Endothelial cell of umbilical vein (primary cell): ENCODE measurements around the gene DAB2IP. TPM values are rescaled to one million over a fixed set of nuclear protein-coding genes. Genes with fewer than 3 reads are reported as not detected.

Source experiments
- BruUV-seq: library from RNA; stranded (reverse); fragments of 400-500 nt; replicated peaks from 2 replicates; lab custom pipeline; 2021; lab: Mats Ljungman, UMichigan
- CTCF ChIA-PET: fragments of 300-600, 350-600 bp; sonication (Branson Sonifier 250); formaldehyde crosslinking; loops from one replicate; lab custom pipeline; 2021; ENCODE audit warnings: antibody characterized with exemption, inconsistent platforms; lab: Charles Lee
- POLR2A ChIA-PET: fragments of 300-600, 350-600 bp; sonication (Branson Sonifier 250); formaldehyde crosslinking; loops from one replicate; lab custom pipeline; 2021; ENCODE audit warnings: antibody characterized with exemption, inconsistent platforms; lab: Charles Lee
- DNase-seq: peaks from one replicate; pipeline ENCODE4 v3.0.0-alpha.2; 2011; ENCODE audit warnings: low read depth, low spot score
- FAIRE-seq: peaks from 2 replicates; lab custom pipeline; 2011; peaks lifted over from hg19 to GRCh38; lab: Jason Lieb, UNC
- H2AFZ ChIP-seq: 2 replicates; pipeline ENCODE4 v1.6.0; 2012; ENCODE audit warnings: low read depth, low read length, control low read depth, inconsistent platforms
- H3K27ac ChIP-seq: 2 replicates; pipeline ENCODE4 v1.5.1; 2011; ENCODE audit warnings: low read depth, mild to moderate bottlenecking, control low read depth, low read length, moderate library complexity; ENCODE audit not compliant: insufficient read depth
- H3K27me3 ChIP-seq, 2 experiments: 2 replicates each; pipeline versions ENCODE4 v1.6.0 to v1.6.1; 2011; ENCODE audit warnings: low read length in 2 of 2, mixed read lengths in 1 of 2; ENCODE audit not compliant: control insufficient read depth in 2 of 2, insufficient read depth in 2 of 2
- H3K36me3 ChIP-seq, 2 experiments: 2 replicates in 1 of 2; 3 replicates in 1 of 2; pipeline ENCODE4 v1.5.1; 2011; ENCODE audit warnings: low read length in 2 of 2, mild to moderate bottlenecking in 1 of 2, moderate library complexity in 1 of 2; ENCODE audit not compliant: control insufficient read depth in 2 of 2, insufficient read depth in 2 of 2; ENCODE audit errors: extremely low read depth in 1 of 2
- H3K4me1 ChIP-seq: 3 replicates; pipeline ENCODE4 v1.5.1; 2011; ENCODE audit warnings: mild to moderate bottlenecking, low read length; ENCODE audit not compliant: control insufficient read depth, insufficient read depth; ENCODE audit errors: extremely low read depth
- H3K4me2 ChIP-seq: 2 replicates; pipeline ENCODE4 v1.6.1; 2011; ENCODE audit warnings: low read length, control low read depth, mixed read lengths; ENCODE audit not compliant: insufficient read depth
- H3K4me3 ChIP-seq, 3 experiments: fragments of 200-600 bp in 1 of 3; sonication (generic), shearing (Covaris generic) in 1 of 3; replicated peaks in 1 of 3; 2 replicates each; pipeline ENCODE4 v1.5.1; 2011 to 2016; ENCODE audit warnings: control low read depth in 3 of 3, low read length in 3 of 3, mild to moderate bottlenecking in 2 of 3, inconsistent platforms in 1 of 3, low read depth in 1 of 3, moderate library complexity in 1 of 3; ENCODE audit not compliant: insufficient read depth in 1 of 3
- H3K79me2 ChIP-seq: 2 replicates; pipeline ENCODE4 v1.6.0; 2012; ENCODE audit warnings: low read length, inconsistent platforms; ENCODE audit not compliant: control insufficient read depth, insufficient read depth
- H3K9ac ChIP-seq: replicated peaks from 2 replicates; pipeline ENCODE3; 2011; ENCODE audit warnings: low read length, control low read depth; ENCODE audit not compliant: insufficient read depth; ENCODE audit errors: extremely low read depth
- H3K9me1 ChIP-seq: replicated peaks from 3 replicates; pipeline ENCODE4 v1.6.0; 2011; ENCODE audit warnings: mild to moderate bottlenecking, low read length; ENCODE audit not compliant: control insufficient read depth, insufficient read depth; ENCODE audit errors: extremely low read depth
- H3K9me3 ChIP-seq: replicated peaks from 2 replicates; pipeline ENCODE4 v1.5.1; 2012; ENCODE audit warnings: low read length, inconsistent platforms; ENCODE audit not compliant: control insufficient read depth, insufficient read depth
- H4K20me1 ChIP-seq: replicated peaks from 2 replicates; pipeline ENCODE3; 2011; ENCODE audit warnings: mild to moderate bottlenecking, low read length; ENCODE audit not compliant: control insufficient read depth, insufficient read depth; ENCODE audit errors: extremely low read depth
- EZH2 ChIP-seq: IDR thresholded peaks from 2 replicates; pipeline ENCODE4 v1.6.1; 2012; ENCODE audit warnings: borderline replicate concordance, low read depth, mild to moderate bottlenecking, moderate library complexity, low read length, inconsistent platforms; ENCODE audit not compliant: severe bottlenecking
- FOS ChIP-seq: IDR thresholded peaks from 2 replicates; pipeline ENCODE4 v1.6.1; 2011; ENCODE audit warnings: mild to moderate bottlenecking, low read length, moderate library complexity, borderline replicate concordance; ENCODE audit not compliant: insufficient read depth
- GATA2 ChIP-seq: IDR thresholded peaks from 2 replicates; pipeline ENCODE4 v1.7.0; 2011; ENCODE audit warnings: low read depth, mild to moderate bottlenecking, moderate library complexity, mixed read lengths, low read length; ENCODE audit not compliant: insufficient read length, insufficient read depth
- JUN ChIP-seq: IDR thresholded peaks from 2 replicates; pipeline ENCODE4 v1.6.1; 2011; ENCODE audit warnings: borderline replicate concordance, low read depth; ENCODE audit not compliant: insufficient read length, insufficient read depth
- MYC ChIP-seq: IDR thresholded peaks from one replicate; pipeline ENCODE4 v1.6.1; 2011; ENCODE audit warnings: mild to moderate bottlenecking, low read depth, low read length
- POLR2A ChIP-seq: IDR thresholded peaks from 2 replicates; pipeline ENCODE4 v1.6.1; 2012; ENCODE audit warnings: low read depth, mild to moderate bottlenecking, control low read depth, low read length
- POLR2AphosphoS5 ChIP-seq: IDR thresholded peaks from 2 replicates; pipeline ENCODE4 v1.6.1; 2012; ENCODE audit warnings: low read depth, mild to moderate bottlenecking, control low read depth, low read length, moderate library complexity; ENCODE audit not compliant: insufficient read depth
- dilution Hi-C: fragments of 300-500 bp; cut with MboI; formaldehyde crosslinking; loops from one replicate; pipeline ENCODE4 v1.15.0; 2019; ENCODE audit warnings: low sequenced_read_pairs; ENCODE audit not compliant: extremely low pct_ligation_motif_present
- intact Hi-C: fragments of 100-400 bp; cut with micrococcal nuclease; formaldehyde crosslinking; loops from one replicate; pipeline ENCODE4 v1.10.0; 2022
- polyA plus RNA-seq, 4 experiments: library from polyadenylated mRNA; depleted of rRNA in 3 of 4; stranded (reverse) in 3 of 4; unstranded in 1 of 4; fragments of >200 nt; gene quantifications; 2 replicates each; pipeline versions ENCODE4 v1.2.1 to v1.2.3, GENCODE V29; 2011 to 2012; ENCODE audit warnings: missing spikeins in 1 of 4
- total RNA-seq: library from RNA; stranded (reverse); gene quantifications from 2 replicates; pipeline ENCODE4 v1.2.3, GENCODE V29; 2021
- TF ChIP-seq, protein P1 (sequence below): IDR thresholded peaks from 2 replicates; pipeline ENCODE4 v1.6.1; 2011; ENCODE audit not compliant: insufficient read depth, insufficient read length
- TF ChIP-seq, protein P2 (sequence below), 2 donors: IDR thresholded peaks; 1 replicate in 1 of 2; 2 replicates in 1 of 2; pipeline ENCODE4 v1.5.1; 2011; ENCODE audit warnings: low read length in 2 of 2, mild to moderate bottlenecking in 2 of 2, moderate library complexity in 2 of 2, control low read depth in 1 of 2, inconsistent platforms in 1 of 2, low read depth in 1 of 2; ENCODE audit not compliant: insufficient read depth in 1 of 2; ENCODE audit errors: extremely low read depth in 1 of 2

The DAB2IP gene
- total and polyA plus RNA-seq, 2 donors (not counting 3 experiments of a cell fraction or from before 2014, with no cell fraction given) = 29.2 to 53.6 TPM

DNA sequence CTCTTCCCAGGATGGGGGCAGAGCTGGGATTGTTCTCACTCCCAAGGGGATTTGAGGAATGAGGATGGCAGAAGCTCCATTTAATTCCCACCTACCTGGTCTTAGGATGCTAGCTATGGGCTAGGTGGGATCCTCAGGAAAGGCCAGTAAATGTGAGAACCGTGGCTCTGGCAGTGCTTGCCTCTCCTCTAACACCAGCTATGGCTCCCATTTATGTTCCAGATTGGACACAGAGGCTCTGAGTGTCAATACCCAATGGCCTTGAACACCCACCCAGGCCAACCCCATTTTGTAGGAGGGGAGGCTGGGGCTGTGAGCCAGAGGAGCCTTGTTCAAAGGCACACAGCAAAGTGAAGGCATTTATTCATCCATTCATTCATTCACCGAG is 10.2 kb upstream of the DAB2IP start:
- Histone ChIP-seq H3K4me1 (peaks cover 17% of the 10 kb centered on the region), H3K27ac (no peak overlapping the region), H4K20me1 (no peaks in the 10 kb centered on the region), H3K4me3 (no peak overlapping the region), H3K9me1 (no peaks in the 10 kb centered on the region), H3K79me2 (no peaks in the 10 kb centered on the region), H3K4me2 (no peak overlapping the region), H3K9ac (no peak overlapping the region), H2AFZ (no peak overlapping the region), H3K36me3 (no peaks in the 10 kb centered on the region), H3K9me3 (no peaks in the 10 kb centered on the region), H3K27me3 (no peaks in the 10 kb centered on the region)
- no peak for FAIRE-seq
- DNase-seq = no peak
- CTCF ChIA-PET = interaction anchor here (1.1 to 8.2 kb wide), 23 partner anchors 8 to 482 kb away, joined by 3 to 143 read pairs (median 8); partner anchors contain the start of gene DAB2IP
- intact Hi-C loops = no loop called here
- TF ChIP-seq GATA2 = no peak
- TF ChIP-seq MYC = no peak
- TF ChIP-seq, protein P1, sequence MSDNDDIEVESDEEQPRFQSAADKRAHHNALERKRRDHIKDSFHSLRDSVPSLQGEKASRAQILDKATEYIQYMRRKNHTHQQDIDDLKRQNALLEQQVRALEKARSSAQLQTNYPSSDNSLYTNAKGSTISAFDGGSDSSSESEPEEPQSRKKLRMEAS = no peak
- no peak for TF ChIP-seq FOS
- TF ChIP-seq, protein P2, sequence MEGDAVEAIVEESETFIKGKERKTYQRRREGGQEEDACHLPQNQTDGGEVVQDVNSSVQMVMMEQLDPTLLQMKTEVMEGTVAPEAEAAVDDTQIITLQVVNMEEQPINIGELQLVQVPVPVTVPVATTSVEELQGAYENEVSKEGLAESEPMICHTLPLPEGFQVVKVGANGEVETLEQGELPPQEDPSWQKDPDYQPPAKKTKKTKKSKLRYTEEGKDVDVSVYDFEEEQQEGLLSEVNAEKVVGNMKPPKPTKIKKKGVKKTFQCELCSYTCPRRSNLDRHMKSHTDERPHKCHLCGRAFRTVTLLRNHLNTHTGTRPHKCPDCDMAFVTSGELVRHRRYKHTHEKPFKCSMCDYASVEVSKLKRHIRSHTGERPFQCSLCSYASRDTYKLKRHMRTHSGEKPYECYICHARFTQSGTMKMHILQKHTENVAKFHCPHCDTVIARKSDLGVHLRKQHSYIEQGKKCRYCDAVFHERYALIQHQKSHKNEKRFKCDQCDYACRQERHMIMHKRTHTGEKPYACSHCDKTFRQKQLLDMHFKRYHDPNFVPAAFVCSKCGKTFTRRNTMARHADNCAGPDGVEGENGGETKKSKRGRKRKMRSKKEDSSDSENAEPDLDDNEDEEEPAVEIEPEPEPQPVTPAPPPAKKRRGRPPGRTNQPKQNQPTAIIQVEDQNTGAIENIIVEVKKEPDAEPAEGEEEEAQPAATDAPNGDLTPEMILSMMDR (IDR thresholded peaks at IDR 0.05; ENCODE audit: extremely low read depth in 1 of 2, insufficient read depth in 1 of 2, low read depth in 1 of 2, low read length in 2 of 2) = no peak
- no peak for TF ChIP-seq JUN
- no peak for TF ChIP-seq POLR2A
- TF ChIP-seq EZH2 = no peak
- TF ChIP-seq POLR2AphosphoS5 = no peak
- BruUV-seq = no TSS peak
- dilution Hi-C loops = no loop called here
- POLR2A ChIA-PET = no interaction called here
